ENCODE results near the gene GRAMD1A.

Gene GRAMD1A

GRCh38 chr19:34999498-35000337 lies at the start of gene GRAMD1A:
Gene GRAMD1A, plus strand, starts transcription at chr19:35000323. Its CDS starts 156 bp downstream, at chr19:35000479.
- peak; percentile 83 for DNase-seq (ENCODE audit: low read depth)
- no peak for TF ChIP-seq CTCF (IDR thresholded peaks at IDR 0.05; ENCODE audit: insufficient read depth, low read depth, low read length, missing control alignments)
- peak within 1 kb of the TSS; percentile 56 for H3K4me3 ChIP-seq (ENCODE audit: low read length)

GRCh38 chr19:34953092-34953491 lies 47.0 kb upstream of the GRAMD1A start:
- DNase-seq (ENCODE audit: low read depth) = no peak
- TF ChIP-seq CTCF (IDR thresholded peaks at IDR 0.05; ENCODE audit: insufficient read depth, low read depth, low read length, missing control alignments) = no peak
- no peak overlapping the region for H3K4me3 ChIP-seq (ENCODE audit: low read length)

GRCh38 chr19:34957830-34958751 lies 42.0 kb upstream of the GRAMD1A start:
- no peak for DNase-seq (ENCODE audit: low read depth)
- no peak overlapping the region for H3K4me3 ChIP-seq (ENCODE audit: low read length)
- no peak for TF ChIP-seq CTCF (IDR thresholded peaks at IDR 0.05; ENCODE audit: insufficient read depth, low read depth, low read length, missing control alignments)

GRCh38 chr19:34959021-34959420 lies 41.1 kb upstream of the GRAMD1A start:
- no peak for TF ChIP-seq CTCF (IDR thresholded peaks at IDR 0.05; ENCODE audit: insufficient read depth, low read depth, low read length, missing control alignments)
- no peak for DNase-seq (ENCODE audit: low read depth)
- no peak overlapping the region for H3K4me3 ChIP-seq (ENCODE audit: low read length)

- H3K4me3 ChIP-seq (ENCODE audit: low read length) = no peak overlapping the region
- no peak for TF ChIP-seq CTCF (IDR thresholded peaks at IDR 0.05; ENCODE audit: insufficient read depth, low read depth, low read length, missing control alignments)
- no peak for DNase-seq (ENCODE audit: low read depth)
Observed at GRCh38 chr19:34960103-34960805, 39.9 kb upstream of the GRAMD1A start.

- no peak overlapping the region for H3K4me3 ChIP-seq (ENCODE audit: low read length)
- no peak for TF ChIP-seq CTCF (IDR thresholded peaks at IDR 0.05; ENCODE audit: insufficient read depth, low read depth, low read length, missing control alignments)
- no peak for DNase-seq (ENCODE audit: low read depth)
Observed at GRCh38 chr19:34960940-34961679, 39.0 kb upstream of the GRAMD1A start.
